HG02840 (cell line): ENCODE measurements around the gene INHBE.
"Not testable (repeated sequence)": the region's sequence is repeated elsewhere in the genome, so short reads cannot be mapped to it uniquely, and the experiment has no call there.

Experiments used
- ATAC-seq: cut with Tn5 transposase; IDR thresholded peaks from one replicate; pipeline ENCODE4 v1.9.1; 2021; ENCODE audit warnings: mild to moderate bottlenecking, moderate library complexity, moderate number of reproducible peaks; ENCODE audit not compliant: unreplicated experiment, low FRiP score

Gene INHBE

GRCh38 chr12:57491393-57492280 is 36.5 kb downstream of the INHBE start:
- ATAC-seq, result no peak

GRCh38 chr12:57495051-57495701 is 40.1 kb downstream of the INHBE start:
- not testable (repeated sequence) for ATAC-seq

GRCh38 chr12:57496822-57497221 is 41.7 kb downstream of the INHBE start:
- no peak for ATAC-seq

GRCh38 chr12:57497223-57498131 is 42.4 kb downstream of the INHBE start:
- no peak for ATAC-seq

GRCh38 chr12:57498132-57498502 is 43.0 kb downstream of the INHBE start:
- ATAC-seq, result no peak

GRCh38 chr12:57498571-57498970 is 43.5 kb downstream of the INHBE start:
- ATAC-seq, result no peak

- no peak for ATAC-seq
Observed at GRCh38 chr12:57500213-57500612, 45.1 kb downstream of the INHBE start.

- not testable (repeated sequence) for ATAC-seq
Observed at GRCh38 chr12:57502311-57502969, 47.3 kb downstream of the INHBE start.

GRCh38 chr12:57506541-57506940 is 51.4 kb downstream of the INHBE start:
- not testable (repeated sequence) for ATAC-seq
